ENCODE data around the gene CHGA.

GRCh38 chr14:92895352-92895878, 27.5 kb upstream of the CHGA start:
- TF ChIP-seq GABPA (IDR thresholded peaks at IDR 0.05; ENCODE audit: low read depth) = no peak
- TF ChIP-seq KDM1A (IDR thresholded peaks at IDR 0.05; ENCODE audit: borderline replicate concordance) = no peak
- no peak for TF ChIP-seq ETV6 (conservative IDR thresholded peaks at IDR 0.05 in 1 of 2, IDR thresholded peaks at IDR 0.05 in 1 of 2; ENCODE audit: borderline replicate concordance in 1 of 2, low read depth in 1 of 2)
- no peak for TF ChIP-seq CTCF (IDR thresholded peaks at IDR 0.05 in 2 of 3, conservative IDR thresholded peaks at IDR 0.05 in 1 of 3; ENCODE audit: control insufficient read depth in 2 of 3, extremely low read depth in 1 of 3, insufficient read depth in 1 of 3, low read depth in 3 of 3, low read length in 3 of 3)
- peak; percentile 15; the same call in 1 of the 2 replicates for TF ChIP-seq BCL11A (IDR thresholded peaks at IDR 0.05; ENCODE audit: low read depth, low read length)
- no peak for TF ChIP-seq POLR2A (IDR thresholded peaks at IDR 0.05; ENCODE audit: low read depth, low read length)
- TF ChIP-seq ZNF274 (IDR thresholded peaks at IDR 0.05; ENCODE audit: insufficient read depth, insufficient read length) = no peak
- no peak for TF ChIP-seq REST (IDR thresholded peaks at IDR 0.05; ENCODE audit: low read depth, low read length)
- no peak for TF ChIP-seq JUND (IDR thresholded peaks at IDR 0.05; ENCODE audit: low read depth, low read length)
- TF ChIP-seq GATAD2B (conservative IDR thresholded peaks at IDR 0.05; ENCODE audit: low read depth) = no peak
- no peak for TF ChIP-seq POLR2AphosphoS5 (IDR thresholded peaks at IDR 0.05; ENCODE audit: low read length)
- no peak for TF ChIP-seq NFYB (IDR thresholded peaks at IDR 0.05; ENCODE audit: insufficient read depth, low read depth, low read length)

All from GM12878 (cell line).